ENCODE results near the gene PID1. TPM values are rescaled to one million over a fixed set of nuclear protein-coding genes. Genes with fewer than 3 reads are reported as not detected.
"Not testable (repeated sequence)": the region's sequence is repeated elsewhere in the genome, so short reads cannot be mapped to it uniquely, and the experiment has no call there.

PID1 gene
- total RNA-seq, 4 donors from 2014 or later: 15.0 to 64.4 (median 32.5) TPM

DNA sequence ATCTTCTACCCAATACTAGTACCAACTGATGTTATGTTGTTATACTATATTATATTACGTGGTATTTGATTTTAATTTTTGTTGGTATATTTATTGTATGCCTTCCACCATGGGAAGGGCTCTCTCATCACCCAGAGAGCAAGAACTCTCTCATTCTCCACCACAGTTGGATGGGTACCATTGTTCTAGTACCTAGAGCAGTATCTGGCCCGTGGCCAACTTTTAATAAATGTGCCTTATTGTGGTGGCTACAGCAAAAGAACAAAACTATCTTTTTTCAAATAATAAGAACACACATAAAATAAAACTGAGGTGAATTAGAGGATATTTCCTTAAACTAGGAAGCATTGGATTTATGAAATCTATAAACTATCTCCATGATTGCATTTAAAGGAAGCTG lies 71.8 kb downstream of the PID1 start:
- no peak for DNase-seq
- Histone ChIP-seq H3K27me3 (no peaks in the 10 kb centered on the region), H3K4me1 (peaks cover 0 to 5% (median 0%) of the 10 kb centered on the region in 4 donors), H3K9me3 (no peaks in the 10 kb centered on the region), H3K36me3 (no peaks in the 10 kb centered on the region), H3K4me3 (no peak overlapping the region), H3K27ac (no peak overlapping the region)
- TF ChIP-seq, protein P1, sequence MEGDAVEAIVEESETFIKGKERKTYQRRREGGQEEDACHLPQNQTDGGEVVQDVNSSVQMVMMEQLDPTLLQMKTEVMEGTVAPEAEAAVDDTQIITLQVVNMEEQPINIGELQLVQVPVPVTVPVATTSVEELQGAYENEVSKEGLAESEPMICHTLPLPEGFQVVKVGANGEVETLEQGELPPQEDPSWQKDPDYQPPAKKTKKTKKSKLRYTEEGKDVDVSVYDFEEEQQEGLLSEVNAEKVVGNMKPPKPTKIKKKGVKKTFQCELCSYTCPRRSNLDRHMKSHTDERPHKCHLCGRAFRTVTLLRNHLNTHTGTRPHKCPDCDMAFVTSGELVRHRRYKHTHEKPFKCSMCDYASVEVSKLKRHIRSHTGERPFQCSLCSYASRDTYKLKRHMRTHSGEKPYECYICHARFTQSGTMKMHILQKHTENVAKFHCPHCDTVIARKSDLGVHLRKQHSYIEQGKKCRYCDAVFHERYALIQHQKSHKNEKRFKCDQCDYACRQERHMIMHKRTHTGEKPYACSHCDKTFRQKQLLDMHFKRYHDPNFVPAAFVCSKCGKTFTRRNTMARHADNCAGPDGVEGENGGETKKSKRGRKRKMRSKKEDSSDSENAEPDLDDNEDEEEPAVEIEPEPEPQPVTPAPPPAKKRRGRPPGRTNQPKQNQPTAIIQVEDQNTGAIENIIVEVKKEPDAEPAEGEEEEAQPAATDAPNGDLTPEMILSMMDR (IDR thresholded peaks at IDR 0.05): no peak
- TF ChIP-seq POLR2A (IDR thresholded peaks at IDR 0.05): no peak

DNA sequence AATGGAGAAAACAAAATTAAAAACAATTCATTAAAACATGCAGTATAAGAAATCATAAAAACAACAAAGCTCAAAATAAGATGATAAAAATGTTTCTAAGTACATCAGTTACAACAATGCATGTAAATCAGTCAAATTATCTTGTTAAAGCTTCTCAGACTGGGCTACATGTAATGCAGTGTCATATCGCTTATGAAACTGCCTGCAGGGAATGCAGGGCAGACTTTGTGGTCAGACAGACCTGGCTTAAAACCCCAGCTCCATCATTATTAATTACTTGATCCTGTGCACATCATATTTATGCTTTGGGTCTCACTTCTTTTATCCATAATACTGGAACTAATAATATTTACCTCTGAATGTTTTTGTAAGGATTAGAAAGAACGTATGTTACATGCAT lies 74.6 kb downstream of the PID1 start:
- DNase-seq: no peak
- no peaks in the 10 kb centered on the region for H3K36me3 ChIP-seq
- H3K27me3 ChIP-seq: no peaks in the 10 kb centered on the region
- no peak overlapping the region for H3K4me3 ChIP-seq
- H3K9me3 ChIP-seq: no peaks in the 10 kb centered on the region
- H3K4me1 ChIP-seq: peaks cover 0 to 5% (median 0%) of the 10 kb centered on the region in 4 donors
- H3K27ac ChIP-seq: no peak overlapping the region
- TF ChIP-seq, protein P1 (IDR thresholded peaks at IDR 0.05): no peak
- no peak for TF ChIP-seq POLR2A (IDR thresholded peaks at IDR 0.05)

DNA sequence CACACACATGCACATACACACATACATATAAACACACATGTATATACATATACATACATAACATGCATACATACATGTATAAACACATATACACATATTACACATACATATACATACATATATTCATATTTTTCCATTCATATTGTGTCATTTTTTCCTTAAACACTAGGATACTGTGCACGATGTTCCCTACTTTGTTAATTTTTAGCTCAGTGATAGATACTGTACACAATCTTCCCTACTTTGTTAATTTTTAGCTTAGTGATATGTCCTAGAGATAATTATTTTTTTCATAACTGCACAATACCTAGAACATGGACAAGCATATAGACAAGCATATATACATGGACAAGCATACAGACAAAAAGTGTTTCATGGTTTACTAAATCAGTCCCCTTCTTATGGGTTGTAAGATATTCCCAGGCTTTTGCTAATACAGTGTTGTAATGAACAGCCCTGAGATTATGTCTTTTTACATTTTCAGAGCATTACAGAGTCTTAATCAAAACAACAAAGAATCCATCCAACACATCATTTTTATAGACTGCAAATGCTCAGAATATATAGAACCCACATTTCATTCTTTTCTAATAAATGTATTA lies 75.6 kb downstream of the PID1 start:
- H3K27ac ChIP-seq: no peak overlapping the region

DNA sequence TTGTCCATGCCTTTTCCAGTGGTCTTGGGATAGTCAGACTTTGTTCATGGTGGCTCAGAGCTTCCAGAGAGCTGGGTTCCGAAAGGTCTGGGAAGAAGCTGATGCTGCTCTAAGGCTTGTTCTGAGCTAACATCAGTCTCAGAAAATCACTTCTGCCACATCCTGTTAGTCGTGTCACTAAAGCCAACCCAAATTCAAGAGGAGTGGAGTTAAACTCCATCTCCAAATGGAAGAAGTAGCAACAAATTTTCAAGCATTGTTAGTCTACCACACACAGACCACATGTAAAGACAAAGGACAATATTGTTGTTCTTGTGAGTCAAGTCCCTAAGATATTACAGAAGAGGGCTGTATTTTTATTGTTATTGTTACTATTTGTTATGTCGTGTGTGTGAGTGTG lies 77.8 kb downstream of the PID1 start:
- no peak for TF ChIP-seq POLR2A (IDR thresholded peaks at IDR 0.05)
- TF ChIP-seq, protein P1 (IDR thresholded peaks at IDR 0.05): no peak
- H3K4me3 ChIP-seq: no peak overlapping the region

More for the DNA sequence above, 75.6 kb downstream of the PID1 start:
- TF ChIP-seq, protein P1 (IDR thresholded peaks at IDR 0.05): no peak
- TF ChIP-seq POLR2A (IDR thresholded peaks at IDR 0.05): no peak
- H3K4me3 ChIP-seq: no peak overlapping the region
- H3K27me3 ChIP-seq: no peaks in the 10 kb centered on the region
- H3K4me1 ChIP-seq: peaks cover 0 to 5% (median 0%) of the 10 kb centered on the region in 4 donors
- H3K9me3 ChIP-seq: no peaks in the 10 kb centered on the region
- no peak for DNase-seq
- no peaks in the 10 kb centered on the region for H3K36me3 ChIP-seq

DNA sequence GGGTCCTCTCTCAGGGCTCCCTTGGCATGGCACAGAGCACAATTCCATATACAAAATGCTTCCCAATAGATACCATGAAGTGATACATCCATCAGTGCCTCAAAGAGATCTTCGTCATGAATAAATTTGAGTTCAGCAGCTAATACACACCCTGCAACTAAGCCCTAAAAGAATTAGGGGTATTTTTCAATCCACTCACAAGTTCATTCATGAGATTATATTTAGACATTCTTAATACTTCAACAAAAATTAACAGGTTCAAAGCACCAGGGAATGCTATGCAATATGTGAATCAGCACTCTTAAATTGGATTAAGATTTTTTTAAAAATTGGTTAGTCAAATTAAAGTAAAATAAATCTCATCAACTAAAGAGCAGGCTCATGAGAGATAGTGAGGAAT lies 79.7 kb downstream of the PID1 start:
- no peaks in the 10 kb centered on the region for H3K36me3 ChIP-seq
- TF ChIP-seq POLR2A (IDR thresholded peaks at IDR 0.05): no peak
- TF ChIP-seq, protein P1 (IDR thresholded peaks at IDR 0.05): no peak
- H3K4me1 ChIP-seq: no peaks in the 10 kb centered on the region
- no peak for DNase-seq
- H3K4me3 ChIP-seq: no peak overlapping the region
- no peak overlapping the region for H3K27ac ChIP-seq
- no peaks in the 10 kb centered on the region for H3K27me3 ChIP-seq
- H3K9me3 ChIP-seq: peaks cover 0 to 4% (median 0%) of the 10 kb centered on the region in 4 donors

More for the DNA sequence above, 77.8 kb downstream of the PID1 start:
- peaks cover 0 to 5% (median 0%) of the 10 kb centered on the region in 4 donors for H3K4me1 ChIP-seq
- no peak overlapping the region for H3K27ac ChIP-seq
- DNase-seq: no peak
- peaks cover 0 to 1% (median 0%) of the 10 kb centered on the region in 4 donors for H3K9me3 ChIP-seq
- no peaks in the 10 kb centered on the region for H3K36me3 ChIP-seq
- H3K27me3 ChIP-seq: no peaks in the 10 kb centered on the region

DNA sequence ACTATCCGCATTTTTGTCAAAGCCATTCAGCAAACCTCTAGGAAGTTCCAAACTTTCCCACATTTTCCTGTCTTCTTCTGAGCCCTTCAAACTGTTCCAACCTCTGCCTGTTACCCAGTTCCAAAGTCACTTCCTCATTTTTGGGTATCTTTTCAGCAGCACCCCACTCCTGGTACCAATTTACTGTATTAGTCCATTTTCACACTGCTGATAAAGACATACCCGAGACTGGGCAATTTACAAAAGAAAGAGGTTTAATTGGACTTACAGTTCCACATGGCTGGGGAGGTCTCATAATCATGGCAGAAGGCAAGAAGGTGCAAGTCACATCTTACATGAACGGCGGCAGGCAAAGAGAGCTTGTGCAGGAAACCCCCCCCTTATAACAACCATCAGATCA lies 84.0 kb downstream of the PID1 start:
- not testable (repeated sequence) for H3K36me3 ChIP-seq

More for the DNA sequence above, 84.0 kb downstream of the PID1 start:
- not testable (repeated sequence) for H3K4me1 ChIP-seq, H3K4me3 ChIP-seq, DNase-seq, H3K27ac ChIP-seq, H3K27me3 ChIP-seq, H3K9me3 ChIP-seq
